ENCODE results near the gene MED27.

DNA sequence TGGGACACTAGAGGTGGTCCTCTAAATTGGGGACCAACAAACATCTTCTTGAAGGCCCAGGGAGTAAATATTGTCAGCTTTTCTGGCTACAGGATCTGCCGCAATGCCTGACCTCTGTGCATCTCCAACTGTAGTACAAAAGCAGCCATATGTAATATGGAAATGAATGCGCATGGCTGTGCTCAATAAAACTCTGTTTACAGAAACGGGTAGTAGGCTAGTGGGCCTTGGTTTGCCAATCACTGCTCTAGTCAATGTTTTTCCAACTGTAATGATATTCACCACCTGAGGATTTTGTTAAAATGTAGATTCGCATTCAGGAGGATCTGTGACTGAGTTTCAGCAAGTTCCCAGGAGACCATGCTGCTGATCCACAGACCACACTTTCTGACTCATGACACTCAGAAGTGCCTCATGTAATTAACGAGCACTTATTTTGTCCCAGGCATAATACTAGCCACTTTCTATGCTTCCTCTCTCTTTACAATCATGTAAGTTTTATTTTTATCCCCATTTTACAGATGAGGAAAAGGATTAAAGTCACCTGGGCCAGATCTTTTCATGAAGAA lies 96.9 kb downstream of the MED27 start:
- TF ChIP-seq CTCF (IDR thresholded peaks at IDR 0.05; ENCODE audit: insufficient read depth, low read length) (no peak), POLR2AphosphoS5 (IDR thresholded peaks at IDR 0.05; ENCODE audit: low read depth) (no peak), SPI1 (IDR thresholded peaks at IDR 0.05; ENCODE audit: borderline replicate concordance, low read depth) (no peak), GABPA (IDR thresholded peaks at IDR 0.05; ENCODE audit: low read depth) (no peak)

Data from HL-60 (cell line).